Ovary (tissue), 9 donors: Measurements from ENCODE around the gene BCL7A. TPM values are rescaled to one million over a fixed set of nuclear protein-coding genes. Genes with fewer than 3 reads are reported as not detected.

Experiments used
- DNase-seq, 5 donors: peaks; one replicate each; pipeline ENCODE4 v3.0.0-alpha.2; 2019 to 2020
- H3K27ac ChIP-seq, 2 donors: fragments of 200-600 bp; one replicate each; pipeline versions ENCODE4 v1.5.1 to v1.8.0; 2019 to 2022
- H3K27me3 ChIP-seq: fragments of 200-600 bp; one replicate; pipeline ENCODE4 v1.8.0; 2022
- H3K36me3 ChIP-seq: fragments of 200-600 bp; sonication (generic); one replicate; pipeline ENCODE4 v1.5.1; 2019
- H3K4me1 ChIP-seq: one replicate; pipeline ENCODE4 v1.8.1; 2013; ENCODE audit warnings: mild to moderate bottlenecking, moderate library complexity; ENCODE audit not compliant: insufficient read depth
- H3K4me3 ChIP-seq: fragments of 200-600 bp; sonication (generic); one replicate; pipeline ENCODE4 v1.5.1; 2017
- H3K9me3 ChIP-seq, 2 donors: fragments of 200-600 bp in 1 of 2; sonication (generic) in 1 of 2; one replicate each; pipeline versions ENCODE4 v1.5.1 to v1.8.1; 2013 to 2019; ENCODE audit warnings: mild to moderate bottlenecking in 1 of 2, moderate library complexity in 1 of 2
- CTCF ChIP-seq, 3 donors: fragments of 450-650 bp in 2 of 3; fragments of 200-600 bp in 1 of 3; IDR thresholded peaks; one replicate each; pipeline versions ENCODE4 v1.5.1 to v1.8.0; 2016 to 2022; ENCODE audit warnings: antibody characterized with exemption in 3 of 3, mild to moderate bottlenecking in 1 of 3
- EP300 ChIP-seq: sonication (generic); formaldehyde crosslinking; IDR thresholded peaks from one replicate; pipeline ENCODE4 v1.6.1; 2017; ENCODE audit warnings: antibody characterized with exemption
- POLR2A ChIP-seq: fragments of 450-650 bp; IDR thresholded peaks from one replicate; pipeline ENCODE4 v1.6.1; 2017; ENCODE audit warnings: antibody characterized with exemption, mild to moderate bottlenecking, moderate library complexity
- WGBS, 3 donors: extraction: QIAGEN DNeasy Blood & Tissue Kit in 1 of 3; methylation state at CpG; one replicate each; pipeline versions ENCODE4 v1.1.5 to v1.1.7; 2013 to 2017; 5-methylcytosine and 5-hydroxymethylcytosine counted together
- intact Hi-C, 4 donors: fragments of 100-400 bp; cut with DNase I; formaldehyde crosslinking; loops; one replicate each; pipeline versions ENCODE4 v1.11.0 to v1.15.1; 2022 to 2023
- polyA plus RNA-seq, 2 donors: library from polyadenylated mRNA; stranded (reverse); fragments of 200-250 nt in 1 of 2; fragments of 350-450 nt in 1 of 2; fragmentation: Illumina TruSeq in 1 of 2; extraction: RNeasy Lipid Tissue Mini Kit (QIAGEN cat#74804) in 1 of 2; gene quantifications; one replicate each; pipeline ENCODE4 v1.2.3, GENCODE V29; 2013 to 2014
- total RNA-seq, 7 donors: library from RNA; depleted of rRNA in 2 of 7; stranded (reverse); fragments of >200 nt in 2 of 7; fragmentation: NEBNext Ultra II Directional in 3 of 7; extraction: Animal tissue kit (Norgen Biotek cat#: 25700) in 3 of 7; gene quantifications; one replicate each; pipeline versions ENCODE4 v1.1.0 to v1.2.4, GENCODE V29; 2016 to 2023
- donor health status: DM: no; HTN: no; CAD: no; lungs with moderate emphysema.
- donor health status: DM: no; HTN: no; CAD: no.
- donor health status: Bipolar disorder and iron deficiency.
- donor health status: DM: yes; HTN: yes; CAD: no.
- donor health status: DM: no; HTN: no; CAD: no.
- donor health status: DM: yes; HTN: yes; CAD: no.

BCL7A gene
- total and polyA plus RNA-seq, 9 donors = 4.4 to 9.1 (median 6.4) TPM

GRCh38 chr12:121980191-121980891 lies 41.3 kb upstream of the BCL7A start:
- TF ChIP-seq CTCF (IDR thresholded peaks at IDR 0.05) = no peak
- no peak for TF ChIP-seq POLR2A
- TF ChIP-seq EP300 = no peak
- H3K27me3 ChIP-seq = no peaks in the 10 kb centered on the region
- WGBS, 3 donors = 77 to 84% (median 83%) methylated on average over 11 of the region's 11 CpGs
- H3K27ac ChIP-seq = no peak overlapping the region
- intact Hi-C loops = no loop called here
- DNase-seq = no peak
- H3K36me3 ChIP-seq = no peaks in the 10 kb centered on the region
- H3K9me3 ChIP-seq = no peaks in the 10 kb centered on the region
- no peak overlapping the region for H3K4me3 ChIP-seq
- H3K4me1 ChIP-seq = no peaks in the 10 kb centered on the region

GRCh38 chr12:121980892-121981272 lies 40.8 kb upstream of the BCL7A start:
- H3K27ac ChIP-seq = no peak overlapping the region
- no peaks in the 10 kb centered on the region for H3K9me3 ChIP-seq
- H3K4me3 ChIP-seq = no peak overlapping the region
- DNase-seq = no peak
- intact Hi-C loops = no loop called here
- no peak for TF ChIP-seq CTCF (IDR thresholded peaks at IDR 0.05)
- TF ChIP-seq EP300 = no peak
- TF ChIP-seq POLR2A = no peak
- no peaks in the 10 kb centered on the region for H3K4me1 ChIP-seq
- 87 to 90% (median 89%) methylated on average over 14 of the region's 14 CpGs for WGBS, 3 donors
- no peaks in the 10 kb centered on the region for H3K36me3 ChIP-seq
- no peaks in the 10 kb centered on the region for H3K27me3 ChIP-seq

- no peaks in the 10 kb centered on the region for H3K27me3 ChIP-seq
- 85 to 87% (median 85%) methylated on average over 8 of the region's 8 CpGs for WGBS, 3 donors
- intact Hi-C loops = no loop called here
- H3K9me3 ChIP-seq = no peaks in the 10 kb centered on the region
- TF ChIP-seq POLR2A = no peak
- no peak for TF ChIP-seq CTCF (IDR thresholded peaks at IDR 0.05)
- no peak for TF ChIP-seq EP300
- H3K4me3 ChIP-seq = no peak overlapping the region
- no peak overlapping the region for H3K27ac ChIP-seq
- no peaks in the 10 kb centered on the region for H3K36me3 ChIP-seq
- DNase-seq = no peak
- no peaks in the 10 kb centered on the region for H3K4me1 ChIP-seq
Observed at GRCh38 chr12:121981456-121981855, 40.2 kb upstream of the BCL7A start.

GRCh38 chr12:121982950-121983349 lies 38.7 kb upstream of the BCL7A start:
- DNase-seq = no peak
- Histone ChIP-seq H3K27me3 (no peaks in the 10 kb centered on the region), H3K36me3 (no peaks in the 10 kb centered on the region), H3K27ac (no peak overlapping the region), H3K4me3 (no peak overlapping the region), H3K9me3 (no peaks in the 10 kb centered on the region), H3K4me1 (no peaks in the 10 kb centered on the region)
- 95 to 97% (median 96%) methylated on average over 6 of the region's 6 CpGs for WGBS, 3 donors
- intact Hi-C loops = no loop called here
- TF ChIP-seq EP300 (no peak), CTCF (IDR thresholded peaks at IDR 0.05) (no peak), POLR2A (no peak)
